Stimulated activated CD4-positive, alpha-beta T cell treated with anti-CD3 and anti-CD28 coated beads, TNF-alpha, amount 100 ng/mL, for 24 hours (primary cell): Measurements from ENCODE around the gene CAMKMT.

Experiments
- DNase-seq, 3 experiments: peaks; one replicate each; pipeline ENCODE4 v3.0.0-alpha.2; 2020; ENCODE audit warnings: low read depth in 3 of 3

The CAMKMT gene

DNA sequence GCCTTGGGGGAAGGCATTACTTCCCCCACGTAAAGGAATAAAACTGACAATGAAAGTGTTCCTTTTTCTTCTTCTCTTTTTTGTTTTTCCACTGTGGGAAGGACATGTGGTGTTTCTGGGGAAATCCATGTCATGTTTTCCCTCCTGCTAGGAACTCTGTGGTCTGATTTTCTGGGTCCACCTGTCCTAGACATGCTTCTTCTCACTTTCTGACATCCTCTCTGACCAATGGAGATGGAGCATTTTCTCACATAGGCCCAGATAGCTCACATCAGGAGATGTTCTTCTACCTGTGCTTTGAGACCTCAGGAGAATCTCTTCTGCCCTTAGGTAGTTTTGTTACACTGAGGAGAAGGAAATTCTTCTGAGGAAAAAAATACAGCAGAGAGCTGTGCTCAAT lies 327.8 kb downstream of the CAMKMT start:
- DNase-seq, result no peak

DNA sequence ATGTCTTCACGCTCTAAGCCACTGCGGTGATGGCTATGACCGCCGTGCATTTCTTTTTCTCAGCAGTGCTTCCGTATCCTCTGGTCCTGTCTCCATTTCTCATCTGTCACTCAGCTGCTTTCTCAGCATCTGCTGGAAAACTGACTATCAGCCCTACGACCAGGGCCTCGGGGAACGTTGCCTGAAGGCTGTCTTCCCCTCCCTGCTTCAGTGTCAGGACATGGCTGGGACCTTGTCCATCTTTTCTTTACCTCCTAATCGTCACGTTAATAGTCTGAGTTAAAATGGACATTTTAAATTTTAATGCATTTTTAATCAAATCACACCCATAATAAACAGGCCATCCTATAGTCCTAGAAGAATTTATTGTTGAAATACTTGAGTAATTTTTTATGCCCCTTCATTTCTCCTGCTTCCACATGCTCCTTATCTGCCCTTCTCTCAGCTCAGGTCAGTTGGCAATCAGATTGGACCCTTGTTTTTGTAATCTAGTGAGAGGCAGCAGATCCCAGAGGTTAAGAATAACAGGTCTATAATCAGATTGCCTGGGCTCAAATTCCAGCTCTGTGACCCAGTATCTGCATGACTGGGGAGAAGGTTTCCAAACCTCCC lies 329.5 kb downstream of the CAMKMT start:
- DNase-seq, result no peak

DNA sequence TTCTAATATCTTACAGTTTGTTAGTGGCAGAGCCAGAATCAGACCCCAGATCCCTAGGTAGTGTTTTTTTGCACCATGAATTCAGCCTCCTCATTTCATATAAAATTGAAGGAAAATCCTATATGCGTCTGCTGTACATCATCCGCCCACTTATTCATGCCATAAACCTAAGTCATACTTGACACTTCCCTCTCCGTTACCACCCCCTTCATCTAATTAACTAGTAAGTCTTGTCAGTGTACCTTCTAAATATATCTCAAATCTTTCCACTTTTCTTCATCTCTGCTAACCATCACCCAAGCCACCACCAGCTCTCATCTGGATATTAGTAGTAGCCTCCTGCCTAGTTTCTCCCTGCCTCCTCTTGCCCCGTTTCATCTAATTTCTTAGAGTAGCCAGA lies 331.1 kb downstream of the CAMKMT start:
- no peak for DNase-seq

DNA sequence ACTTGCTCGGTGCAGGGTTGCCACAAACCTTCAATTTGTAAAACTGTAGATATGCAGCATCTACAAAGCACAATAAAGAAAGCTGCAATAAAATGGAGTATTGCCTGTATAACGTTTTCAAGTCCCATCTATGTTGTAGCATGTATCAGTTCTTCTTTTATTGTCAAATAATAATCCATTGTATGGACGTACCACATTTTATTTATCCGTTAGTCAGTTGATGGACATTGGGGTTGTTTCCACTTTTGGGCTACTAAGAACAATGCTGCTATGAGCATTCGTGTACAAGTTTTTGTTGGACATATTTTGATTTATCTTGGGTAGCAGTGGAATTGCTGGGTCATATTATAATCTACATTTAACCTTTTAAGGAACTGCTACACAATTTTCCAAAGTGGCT lies 339.1 kb downstream of the CAMKMT start:
- no peak for DNase-seq

DNA sequence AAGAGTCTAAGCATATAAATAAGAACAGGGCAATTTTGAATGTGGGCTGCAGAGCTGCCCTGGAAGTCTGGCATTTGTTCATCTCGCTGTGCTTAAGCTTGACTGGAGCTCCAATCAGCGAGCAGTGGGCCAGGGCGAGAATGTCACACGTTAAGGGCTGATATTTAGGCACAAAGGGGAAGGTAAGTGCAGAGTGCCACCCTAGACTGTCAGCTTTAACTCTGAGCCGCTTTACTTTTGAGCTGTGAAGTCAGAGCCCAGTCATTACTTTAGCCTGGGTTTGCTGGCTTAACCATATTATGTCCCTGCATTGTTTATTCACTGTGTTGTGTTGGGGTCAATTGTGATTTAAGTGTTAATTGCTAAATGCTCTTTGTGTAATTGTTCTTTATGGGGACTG lies 343.6 kb downstream of the CAMKMT start:
- DNase-seq, result no peak

DNA sequence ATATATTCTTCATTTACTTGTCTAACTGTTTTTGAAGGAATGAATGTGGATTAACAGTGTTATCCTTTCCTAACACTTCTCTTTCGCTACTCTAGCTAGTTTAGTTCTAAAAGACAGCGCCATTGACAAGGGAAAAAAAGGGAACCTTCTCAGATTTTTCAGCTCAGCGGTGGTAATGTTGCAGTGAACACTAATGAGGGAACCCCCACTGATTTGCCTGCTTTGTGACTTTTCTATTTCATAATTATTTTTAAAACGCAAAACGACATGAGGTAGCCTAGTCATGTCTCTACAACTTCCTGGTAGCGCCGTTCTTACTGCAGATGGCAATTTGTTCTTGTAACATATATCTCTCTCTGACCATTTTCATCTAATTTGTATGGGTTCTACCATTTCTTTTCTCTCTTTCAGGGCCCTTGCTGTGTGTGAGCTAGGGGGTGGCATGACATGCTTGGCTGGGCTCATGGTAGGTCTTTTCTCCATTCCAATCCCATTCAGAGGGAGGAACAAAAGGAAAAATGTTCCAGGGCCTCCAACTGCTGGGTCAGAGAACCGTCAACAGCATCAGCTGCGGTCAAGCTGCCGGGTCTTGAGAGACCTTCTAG lies 344.2 kb downstream of the CAMKMT start:
- DNase-seq, result no peak

DNA sequence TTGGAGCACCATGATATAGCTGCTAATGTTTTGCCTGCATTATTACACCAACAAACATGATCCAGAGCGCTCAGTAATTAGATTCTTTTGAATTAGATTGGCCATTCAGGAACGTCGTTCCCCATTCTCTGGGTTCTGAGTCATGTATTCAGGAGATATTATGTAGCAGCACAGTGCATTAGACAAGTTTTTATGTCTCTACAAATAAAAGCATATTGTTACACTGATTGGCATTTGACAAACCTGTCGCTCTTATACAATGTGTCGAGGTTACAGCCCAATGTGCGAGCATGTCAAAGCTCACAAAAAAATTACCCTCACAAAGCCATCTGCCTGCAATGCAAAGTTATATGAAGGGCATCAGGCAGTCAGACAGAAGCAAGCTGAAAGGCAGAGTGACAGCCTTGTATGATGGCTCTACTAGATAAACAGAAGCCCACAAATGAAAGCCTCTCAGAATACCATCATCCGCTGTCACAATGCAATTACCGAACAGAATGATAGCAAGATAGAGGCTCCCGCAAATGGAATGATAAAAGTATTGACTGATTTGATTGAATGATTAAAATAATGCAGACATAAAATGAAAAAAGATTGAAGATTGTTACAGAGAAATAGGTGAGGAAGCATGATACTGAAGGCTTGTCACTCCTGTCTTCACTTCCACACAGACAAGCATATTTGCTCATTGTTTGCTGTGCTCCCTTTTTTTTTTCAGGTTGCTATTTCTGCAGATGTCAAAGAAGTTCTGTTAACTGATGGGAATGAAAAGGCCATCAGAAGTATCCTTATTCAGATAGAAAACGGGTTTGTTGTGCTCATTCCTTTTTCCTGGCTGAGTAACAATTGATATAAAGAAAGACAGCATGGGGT lies 345.2 kb downstream of the CAMKMT start:
- DNase-seq, result no peak

DNA sequence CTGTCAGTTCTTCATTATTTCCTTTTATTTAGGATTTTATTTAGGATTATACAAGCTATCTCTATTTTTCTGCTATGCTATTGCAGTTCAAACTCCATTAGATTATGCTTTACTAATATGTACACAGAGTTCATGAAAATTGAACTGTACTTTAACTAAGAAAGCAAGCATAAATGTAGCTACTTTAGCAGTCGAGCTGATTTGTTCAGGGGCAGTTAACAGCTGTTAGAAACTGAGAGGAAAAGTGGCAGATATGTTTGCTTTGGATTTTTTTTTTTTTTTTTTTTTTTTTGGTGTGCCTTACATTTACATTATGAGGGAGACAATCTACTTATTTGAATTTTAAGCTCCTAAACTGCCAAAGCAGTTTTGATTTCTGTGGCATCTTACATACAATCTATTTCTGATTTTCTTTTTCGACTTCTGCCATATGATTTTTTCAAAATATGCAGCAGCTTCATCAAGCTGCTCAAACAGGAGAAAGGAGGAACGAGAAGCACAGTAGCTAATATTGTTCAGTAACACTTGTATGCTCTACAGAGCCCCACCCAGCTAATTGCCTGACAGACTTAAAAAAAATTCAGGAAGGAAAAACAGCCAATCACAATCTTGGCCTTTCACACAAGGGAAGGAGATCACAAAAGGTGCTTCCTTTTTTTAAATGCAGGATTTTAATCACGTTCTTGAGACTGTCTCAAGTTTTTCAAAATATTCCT lies 346.4 kb downstream of the CAMKMT start:
- no peak for DNase-seq

DNA sequence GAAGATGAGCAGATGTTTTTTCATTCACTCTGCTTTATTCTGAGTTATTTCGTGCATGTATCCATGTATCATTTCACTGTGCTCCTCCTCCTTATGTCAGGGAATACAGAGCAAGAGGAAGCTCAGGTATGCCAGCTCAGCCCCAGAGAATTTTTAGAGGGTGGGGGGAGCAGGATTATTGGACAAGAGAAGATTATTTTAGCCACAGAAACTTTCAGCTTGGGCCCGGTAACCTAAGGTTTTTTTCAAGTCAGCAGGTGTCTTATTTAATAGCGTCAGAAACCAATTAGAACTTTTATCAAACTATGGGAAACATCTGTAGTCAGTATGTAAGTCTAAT lies 346.9 kb downstream of the CAMKMT start:
- no peak for DNase-seq

DNA sequence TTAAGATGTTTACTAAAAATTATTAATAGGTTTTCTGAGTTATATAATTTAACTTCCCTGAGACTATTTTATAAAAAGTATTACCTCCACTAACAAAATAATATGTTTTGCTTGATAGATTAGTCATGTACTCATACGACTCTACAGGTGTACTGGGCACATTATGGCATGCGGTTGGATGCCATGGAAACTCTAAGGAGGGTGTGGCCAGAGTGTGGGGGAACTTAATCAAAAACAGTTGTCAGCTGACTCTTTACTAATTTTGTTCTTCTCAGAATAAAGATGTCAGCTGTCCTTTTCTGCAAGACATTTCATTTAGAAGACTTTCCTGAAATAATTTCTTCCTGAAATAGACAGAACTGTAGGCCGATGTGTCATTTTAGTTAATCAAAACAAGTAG lies 351.4 kb downstream of the CAMKMT start:
- no peak for DNase-seq

DNA sequence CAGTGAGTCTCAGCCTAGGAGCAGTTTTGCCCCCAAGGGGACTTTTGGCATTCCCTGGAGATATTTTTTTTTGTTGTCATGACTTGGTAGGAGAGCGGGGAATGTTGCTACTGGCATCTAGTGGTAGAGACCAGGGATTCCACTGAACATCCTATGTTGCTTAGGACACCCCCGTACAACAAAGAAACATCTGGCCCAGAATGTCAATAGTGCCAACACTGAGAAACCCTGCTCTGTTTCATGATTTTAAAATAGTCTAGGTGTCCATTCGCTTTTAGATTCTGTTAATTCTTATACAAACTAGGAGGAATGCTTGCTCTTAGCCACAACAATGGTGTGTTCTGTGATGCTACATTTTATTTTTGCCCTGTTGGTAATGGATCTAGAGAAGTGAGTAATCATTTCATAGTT lies 353.9 kb downstream of the CAMKMT start:
- no peak for DNase-seq

DNA sequence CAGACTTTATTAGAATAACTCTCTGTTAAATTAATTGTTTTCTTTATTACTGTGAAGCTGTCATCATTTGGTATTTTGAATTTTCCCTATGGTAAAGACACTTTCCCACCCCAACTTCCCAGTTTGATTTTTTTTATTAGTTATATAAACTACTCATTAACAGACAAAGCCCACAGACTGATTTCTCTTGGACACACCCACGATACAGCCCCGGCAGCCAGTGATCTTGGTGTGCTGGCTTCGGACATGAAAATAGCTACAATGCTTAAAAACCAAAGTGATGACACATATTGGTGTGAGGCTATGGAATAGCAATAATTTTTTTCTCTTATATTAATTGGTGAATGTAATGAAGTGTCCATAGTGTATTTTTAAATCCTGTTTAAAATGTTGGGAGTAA lies 354.4 kb downstream of the CAMKMT start:
- DNase-seq, result no peak

DNA sequence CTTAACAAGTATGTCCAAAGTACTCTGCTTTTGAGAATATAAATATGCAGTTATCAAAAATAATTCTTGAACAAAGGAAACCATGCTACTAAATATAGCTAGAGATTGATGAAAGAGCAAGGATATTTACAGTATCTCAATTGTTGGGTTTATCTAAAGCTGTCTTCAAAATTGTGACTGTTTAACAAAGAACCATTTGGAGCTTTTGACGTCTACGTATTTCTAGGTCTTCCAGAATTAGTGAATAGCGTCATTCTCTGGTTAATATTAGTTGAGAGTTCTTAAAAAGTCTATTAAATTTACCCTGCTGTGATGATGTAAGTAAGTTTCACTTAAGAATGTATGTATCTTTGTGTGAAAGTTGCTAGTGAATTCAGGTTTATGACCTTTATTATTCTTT lies 356.7 kb downstream of the CAMKMT start:
- no peak for DNase-seq

DNA sequence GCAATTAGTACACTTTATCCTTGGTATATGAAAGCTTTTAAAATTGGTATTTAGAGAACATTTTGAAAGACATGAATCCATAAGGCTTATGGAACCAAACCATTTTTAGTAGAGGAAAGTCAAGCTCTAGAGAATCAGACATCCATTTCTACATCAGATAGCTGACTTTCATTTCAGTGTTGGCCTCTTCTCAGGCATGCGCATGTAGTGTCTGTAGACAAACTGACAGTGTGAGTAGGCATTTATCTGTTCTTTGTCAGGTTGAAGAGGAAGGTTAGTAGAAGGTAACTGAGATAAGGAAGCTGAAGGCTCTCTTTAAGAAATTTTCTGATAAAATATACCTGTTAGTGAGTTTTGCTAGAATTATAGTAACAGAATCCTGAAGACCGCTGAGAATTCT lies 357.8 kb downstream of the CAMKMT start:
- no peak for DNase-seq

DNA sequence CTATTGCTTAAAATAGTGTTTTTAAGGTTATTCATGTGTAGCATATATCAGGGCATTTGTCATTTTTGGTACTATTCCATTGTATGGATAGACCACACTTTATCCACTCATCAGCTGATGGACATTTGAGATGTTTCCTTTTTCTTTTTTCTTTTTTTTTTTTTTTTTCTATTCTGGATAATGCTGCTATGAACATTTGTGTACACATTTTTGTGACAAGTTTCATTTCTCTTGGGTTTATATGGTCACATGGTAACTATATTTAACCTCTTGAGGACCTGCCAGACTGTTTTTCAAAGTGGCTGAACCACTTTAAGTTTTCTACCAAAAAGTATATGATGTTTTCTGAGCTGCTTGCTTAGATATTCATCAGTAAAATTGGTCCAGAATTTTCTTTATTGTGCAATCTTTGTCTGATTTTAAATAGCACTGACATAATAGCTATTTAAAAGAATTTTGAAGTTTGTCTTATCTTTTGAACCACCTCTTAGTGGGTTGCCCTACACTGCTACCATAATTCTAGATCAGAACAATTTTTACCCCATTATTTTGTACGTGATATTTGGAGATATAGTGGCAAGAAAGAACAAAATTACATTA lies 360.4 kb downstream of the CAMKMT start:
- no peak for DNase-seq

DNA sequence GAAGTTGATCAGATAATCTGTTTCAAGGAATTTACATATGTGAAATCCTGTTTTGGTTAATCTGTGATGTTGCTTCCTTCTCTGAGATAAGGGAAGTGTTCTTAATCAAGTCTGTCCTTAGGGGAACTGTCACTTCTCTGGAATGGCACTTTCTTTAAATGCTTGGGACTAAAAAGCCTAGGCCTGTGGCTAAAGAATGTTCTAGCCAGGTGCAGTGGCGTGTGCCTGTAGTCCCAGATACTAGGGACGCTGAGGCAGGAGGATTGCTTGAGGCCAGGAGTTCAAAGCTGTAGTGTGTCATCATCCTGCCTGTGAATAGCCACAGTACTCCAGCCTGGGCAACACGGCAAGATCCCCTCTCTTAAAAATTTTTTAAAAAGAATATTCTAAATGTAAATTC lies 362.2 kb downstream of the CAMKMT start:
- DNase-seq, result no peak

DNA sequence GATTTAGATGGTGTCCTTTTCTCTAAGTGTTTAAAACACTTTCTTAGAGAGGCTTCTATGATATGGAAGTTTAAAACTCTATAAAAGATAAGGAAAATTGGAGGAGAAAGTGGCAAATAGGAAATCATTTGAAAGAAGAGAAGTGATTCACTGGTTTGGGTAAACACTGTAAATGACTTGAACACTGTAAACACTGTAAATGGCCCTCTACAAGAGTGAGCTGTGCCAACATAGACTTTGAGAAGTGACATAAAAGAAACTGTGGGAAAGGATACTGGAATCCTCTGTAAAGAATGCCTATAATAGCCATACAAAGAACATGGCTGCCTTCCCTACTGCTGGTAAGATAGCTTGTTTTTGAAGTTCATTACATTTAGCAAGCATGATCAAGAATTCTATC lies 368.8 kb downstream of the CAMKMT start:
- DNase-seq, result no peak

DNA sequence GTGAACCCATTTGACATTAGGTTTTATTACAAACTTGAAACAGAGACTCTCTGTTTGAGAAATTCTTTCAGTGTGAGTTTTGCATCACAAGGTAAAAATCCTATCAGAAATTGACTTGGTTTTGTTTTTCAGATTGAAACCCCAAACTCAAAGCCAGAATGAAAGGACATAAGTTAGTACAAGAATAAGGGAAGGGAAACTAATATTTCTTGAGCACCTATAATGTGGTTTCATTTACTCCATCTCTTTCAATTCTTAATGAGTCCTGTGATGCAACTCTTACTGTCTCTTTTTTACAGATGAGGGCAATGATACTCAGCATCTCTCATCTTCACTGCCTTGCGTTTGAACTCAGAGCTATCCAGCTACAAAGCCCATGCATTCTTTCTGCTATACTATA lies 369.8 kb downstream of the CAMKMT start:
- no peak for DNase-seq

DNA sequence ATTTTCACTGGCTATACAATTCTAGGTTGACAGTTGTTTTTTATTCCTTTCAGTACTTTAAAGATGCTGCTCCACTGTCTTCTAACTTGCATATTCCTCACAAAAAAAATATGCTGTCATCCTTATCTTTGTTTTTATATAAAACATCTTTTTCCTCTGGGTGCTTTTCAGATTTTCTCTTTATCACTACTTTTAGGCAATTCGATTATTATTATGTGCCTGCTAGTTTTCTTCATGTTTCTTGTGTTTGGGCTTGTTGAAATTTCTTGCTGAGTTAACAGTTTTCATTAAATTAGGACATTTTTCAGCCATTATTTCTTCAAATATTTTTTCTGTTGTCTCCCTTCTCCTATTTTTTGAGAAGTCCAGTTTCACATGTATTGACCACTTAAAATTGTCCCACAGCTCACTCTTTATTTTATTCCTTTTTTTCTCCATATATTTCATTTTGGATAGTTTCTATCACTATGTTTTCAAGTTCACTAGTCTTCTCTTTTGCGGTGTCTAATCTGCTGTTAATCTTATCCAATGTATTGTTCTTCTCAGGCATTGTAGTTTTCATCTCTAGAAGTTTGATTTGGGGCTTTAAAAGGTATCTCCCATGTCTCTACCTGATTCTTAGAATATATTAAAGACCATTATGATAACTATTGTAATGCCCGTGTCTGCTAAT lies 374.7 kb downstream of the CAMKMT start:
- DNase-seq, result no peak

DNA sequence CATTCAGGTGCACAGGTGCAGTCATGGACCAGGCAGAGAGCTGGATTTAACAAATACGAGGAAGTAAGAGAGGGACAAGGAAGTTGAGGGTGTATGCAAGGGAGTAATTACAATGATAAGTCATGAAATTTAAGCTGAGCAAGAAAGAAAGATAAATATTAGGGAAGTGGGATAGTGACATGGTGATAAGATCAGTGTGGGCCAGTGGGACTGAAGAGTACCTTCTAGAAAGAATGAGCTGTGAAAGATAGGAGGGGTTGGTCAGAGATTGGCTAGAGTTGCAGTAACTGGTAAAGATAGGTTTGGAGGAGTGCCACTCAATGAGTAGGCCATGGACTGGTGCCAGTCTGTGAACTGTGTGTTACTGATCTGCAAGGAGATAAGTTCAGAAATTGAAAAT lies 378.9 kb downstream of the CAMKMT start:
- no peak for DNase-seq

DNA sequence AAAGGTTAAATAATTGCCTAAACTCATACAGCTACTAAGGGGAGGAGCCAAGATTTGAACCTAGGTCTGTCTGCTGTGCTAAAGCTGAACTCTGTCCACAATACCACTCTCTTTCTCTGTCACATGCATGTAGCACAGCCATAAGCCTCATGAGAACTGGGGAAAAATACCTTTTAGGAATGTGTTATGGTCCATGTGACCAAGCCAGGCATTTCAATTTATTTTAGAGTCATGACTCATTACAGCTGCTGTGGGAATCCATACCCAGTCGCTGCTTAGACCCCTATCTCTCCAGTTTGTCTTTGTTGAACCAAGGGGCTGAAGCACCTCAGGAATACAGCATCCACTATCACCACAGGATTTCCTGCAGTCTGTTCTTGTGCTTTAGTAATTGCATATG lies 379.8 kb downstream of the CAMKMT start:
- no peak for DNase-seq

DNA sequence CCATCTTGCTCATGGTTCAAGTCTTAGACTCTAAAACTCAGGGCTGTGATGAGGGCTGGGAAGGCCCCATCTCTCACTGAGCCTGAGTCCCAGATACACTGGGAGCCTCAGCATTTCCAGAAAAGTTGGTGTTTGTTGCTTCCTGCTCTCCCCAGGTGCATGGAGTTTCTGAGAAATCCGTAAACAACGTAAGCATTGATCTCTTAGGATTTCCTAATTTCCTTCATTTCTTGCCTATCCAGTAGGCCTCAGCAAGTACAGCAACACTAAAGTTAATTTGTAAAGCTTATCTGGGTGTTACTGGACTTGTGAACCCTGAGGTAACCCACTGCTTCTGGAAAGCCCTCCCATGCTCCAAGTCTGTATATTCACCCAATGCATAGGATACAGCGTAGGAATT lies 380.3 kb downstream of the CAMKMT start:
- DNase-seq, result no peak
